Effector memory CD8-positive, alpha-beta T cell (primary cell): ENCODE measurements around the gene NPC1L1.

Experiments used
- ATAC-seq: fragments of 150-1000 bp; cut with Tn5 transposase; replicated peaks from 2 replicates; pipeline ENCODE4 v1.10.0; 2021; ENCODE audit warnings: mild to moderate bottlenecking, moderate library complexity
- DNase-seq, 3 experiments: peaks; one replicate each; pipeline ENCODE4 v3.0.0; 2021
- H3K27ac Mint-ChIP-seq, 2 donors: one replicate each; pipeline ENCODE4 v1.8.0; 2022; ENCODE audit warnings: mild to moderate bottlenecking in 2 of 2, mixed read lengths in 2 of 2, moderate library complexity in 2 of 2
- H3K27me3 Mint-ChIP-seq, 2 donors: one replicate each; pipeline ENCODE4 v1.8.0; 2022; ENCODE audit warnings: mixed read lengths in 2 of 2
- H3K36me3 Mint-ChIP-seq: one replicate; pipeline ENCODE4 v1.8.0; 2022; ENCODE audit warnings: mild to moderate bottlenecking, moderate library complexity, mixed read lengths; ENCODE audit not compliant: insufficient read depth
- H3K4me1 Mint-ChIP-seq, 2 donors: one replicate each; pipeline ENCODE4 v1.8.0; 2022; ENCODE audit warnings: low read depth in 2 of 2, mixed read lengths in 2 of 2
- H3K4me3 Mint-ChIP-seq, 2 donors: one replicate each; pipeline ENCODE4 v1.8.0; 2022; ENCODE audit warnings: mild to moderate bottlenecking in 2 of 2, mixed read lengths in 2 of 2, moderate library complexity in 2 of 2
- H3K9me3 Mint-ChIP-seq, 2 donors: one replicate each; pipeline ENCODE4 v1.8.0; 2022; ENCODE audit warnings: mixed read lengths in 2 of 2

NPC1L1 gene

GRCh38 chr7:44463169-44463808 lies 77.8 kb downstream of the NPC1L1 start:
- peaks cover 37 to 53% of the 10 kb centered on the region in 2 donors for H3K4me1 Mint-ChIP-seq
- H3K4me3 Mint-ChIP-seq, result no peak overlapping the region
- H3K9me3 Mint-ChIP-seq, result no peaks in the 10 kb centered on the region
- no peaks in the 10 kb centered on the region for H3K27me3 Mint-ChIP-seq
- no peak overlapping the region for H3K27ac Mint-ChIP-seq
- ATAC-seq, result no peak
- no peak for DNase-seq
- H3K36me3 Mint-ChIP-seq, result peaks cover 29% of the 10 kb centered on the region
